HG02943 (cell line): ENCODE results near the gene ANP32A.
"Not testable (repeated sequence)": the region's sequence is repeated elsewhere in the genome, so short reads cannot be mapped to it uniquely, and the experiment has no call there.

Experiments
- ATAC-seq: cut with Tn5 transposase; IDR thresholded peaks from one replicate; pipeline ENCODE4 v1.9.1; 2021; ENCODE audit warnings: mild to moderate bottlenecking, low read depth, moderate library complexity; ENCODE audit not compliant: unreplicated experiment

Gene ANP32A

GRCh38 chr15:68820295-68821189 is at the start of gene ANP32A:
Gene ANP32A (minus strand): TSS chr15:68820895. CDS start chr15:68820751, 144 bp downstream.
- ATAC-seq = peak; percentile 36

- no peak for ATAC-seq
Observed at GRCh38 chr15:68868296-68868695, 47.6 kb upstream of the ANP32A start.

- no peak for ATAC-seq
Observed at GRCh38 chr15:68862415-68862814, 41.7 kb upstream of the ANP32A start.

GRCh38 chr15:68858666-68859065 is 38.0 kb upstream of the ANP32A start:
- not testable (repeated sequence) for ATAC-seq

GRCh38 chr15:68857443-68857842 is 36.7 kb upstream of the ANP32A start:
- ATAC-seq = not testable (repeated sequence)

GRCh38 chr15:68852461-68852860 is 31.8 kb upstream of the ANP32A start:
- ATAC-seq = no peak

GRCh38 chr15:68851971-68852370 is 31.3 kb upstream of the ANP32A start:
- ATAC-seq = no peak

- no peak for ATAC-seq
Observed at GRCh38 chr15:68849497-68849896, 28.8 kb upstream of the ANP32A start.

- ATAC-seq = no peak
Observed at GRCh38 chr15:68846851-68847439, 26.2 kb upstream of the ANP32A start.

- no peak for ATAC-seq
Observed at GRCh38 chr15:68844856-68845550, 24.3 kb upstream of the ANP32A start.

GRCh38 chr15:68843425-68844311 is 23.0 kb upstream of the ANP32A start:
- no peak for ATAC-seq

GRCh38 chr15:68842958-68843357 is 22.3 kb upstream of the ANP32A start:
- ATAC-seq = no peak

- no peak for ATAC-seq
Observed at GRCh38 chr15:68834346-68834745, 13.7 kb upstream of the ANP32A start.

- no peak for ATAC-seq
Observed at GRCh38 chr15:68833700-68834331, 13.1 kb upstream of the ANP32A start.

- no peak for ATAC-seq
Observed at GRCh38 chr15:68830141-68830785, 9.6 kb upstream of the ANP32A start.

GRCh38 chr15:68829068-68829467 is 8.4 kb upstream of the ANP32A start:
- no peak for ATAC-seq

- no peak for ATAC-seq
Observed at GRCh38 chr15:68823561-68823960, 2.9 kb upstream of the ANP32A start.

- ATAC-seq = no peak
Observed at GRCh38 chr15:68822818-68823217, 2.1 kb upstream of the ANP32A start.

- no peak for ATAC-seq
Observed at GRCh38 chr15:68821841-68822381, 1.2 kb upstream of the ANP32A start.
